Lower leg skin (tissue), 3 donors: ENCODE measurements around the gene CDC42SE2.

Source experiments
- CTCF ChIP-seq, 3 donors: fragments of 450-650 bp; IDR thresholded peaks; one replicate each; pipeline ENCODE4 v1.5.1; 2016; ENCODE audit warnings: antibody characterized with exemption in 3 of 3, mild to moderate bottlenecking in 3 of 3, moderate library complexity in 2 of 3
- POLR2A ChIP-seq, 2 donors: fragments of 450-650 bp; IDR thresholded peaks; one replicate each; pipeline ENCODE4 v1.6.1; 2016 to 2017; ENCODE audit warnings: antibody characterized with exemption in 2 of 2, mild to moderate bottlenecking in 1 of 2, moderate library complexity in 1 of 2

- no peak for TF ChIP-seq CTCF (IDR thresholded peaks at IDR 0.05)
- no peak for TF ChIP-seq POLR2A (IDR thresholded peaks at IDR 0.05)
These were observed 42.0 kb upstream of the CDC42SE2 start for GRCh38 chr5:131221888-131222287.
